GM18511 (cell line): ENCODE data around the gene RAB4B.
"Not testable (repeated sequence)": the region's sequence is repeated elsewhere in the genome, so short reads cannot be mapped to it uniquely, and the experiment has no call there.

Experiments
- ATAC-seq: cut with Tn5 transposase; IDR thresholded peaks from one replicate; pipeline ENCODE4 v1.9.1; 2021; ENCODE audit warnings: mild to moderate bottlenecking, moderate library complexity; ENCODE audit not compliant: unreplicated experiment

RAB4B gene

DNA sequence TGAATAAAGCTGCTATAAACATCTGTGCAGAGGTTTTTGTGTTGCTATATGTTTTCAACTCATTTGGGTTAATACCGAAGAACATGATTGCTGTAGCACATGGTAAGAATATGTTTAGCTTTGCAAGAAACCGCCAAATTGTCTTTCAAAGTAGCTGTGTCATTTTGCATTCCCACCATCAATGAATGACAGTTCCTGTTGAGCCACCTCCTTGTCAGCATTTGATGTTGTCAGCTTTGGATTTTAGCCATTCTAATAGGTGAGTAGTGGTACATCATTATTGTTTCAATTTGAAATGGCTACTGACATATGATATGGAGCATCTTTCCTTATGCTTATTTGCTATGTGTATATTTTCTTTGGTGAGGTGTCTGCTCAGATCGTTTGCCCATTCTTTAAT is 64.0 kb downstream of the RAB4B start:
- not testable (repeated sequence) for ATAC-seq

DNA sequence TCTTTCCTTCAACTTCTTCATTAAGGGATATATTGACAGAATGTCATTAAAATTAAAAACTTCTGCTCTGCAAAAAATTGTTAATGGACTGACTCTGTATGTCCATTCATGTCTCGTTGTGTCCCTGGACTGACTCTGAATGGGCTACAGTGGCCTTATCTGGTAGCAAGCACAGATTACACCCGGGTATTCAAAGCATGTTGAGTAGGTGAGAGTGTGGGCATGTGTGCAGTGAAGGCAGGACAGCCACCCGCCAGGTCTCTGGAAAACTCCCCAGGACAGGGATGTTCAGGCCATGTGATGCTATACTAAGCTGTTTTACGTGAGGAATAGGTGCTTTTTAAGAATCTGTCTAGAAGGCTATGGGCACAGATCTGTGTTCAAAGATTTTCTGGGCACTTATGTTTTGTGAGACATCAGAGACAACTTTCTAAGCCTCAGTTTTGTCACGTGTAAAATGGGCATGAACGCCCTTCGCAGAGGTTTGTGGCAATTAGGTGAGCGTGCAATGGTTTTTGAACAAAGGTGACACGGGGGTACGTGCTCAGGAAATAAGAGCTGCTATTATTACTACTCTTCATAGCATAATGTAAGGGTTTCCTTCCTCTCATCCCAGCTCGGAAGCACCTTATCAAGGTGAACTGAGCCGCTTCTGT is 65.1 kb downstream of the RAB4B start:
- not testable (repeated sequence) for ATAC-seq

DNA sequence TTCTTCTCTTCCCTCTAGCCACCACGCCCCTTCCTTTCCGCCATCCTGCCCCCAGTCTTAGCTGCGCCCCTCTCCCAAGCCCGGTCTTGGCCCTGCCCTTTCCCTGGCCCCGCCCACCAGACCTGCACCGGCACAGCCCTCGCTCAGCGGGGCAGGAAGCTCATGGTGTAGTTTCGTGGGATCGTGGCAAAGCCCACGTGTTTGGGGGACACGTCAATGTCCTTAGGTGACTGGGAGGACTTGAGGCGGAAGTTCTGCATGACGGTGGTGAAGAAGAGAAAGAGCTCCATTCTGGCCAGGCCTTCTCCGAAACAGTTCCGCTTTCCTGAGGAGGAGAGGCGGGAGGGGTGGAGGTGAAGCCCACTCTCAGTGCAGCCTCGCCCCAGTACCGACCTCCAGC is 65.6 kb downstream of the RAB4B start:
- not testable (repeated sequence) for ATAC-seq
